HG03066 (cell line): ENCODE results near the gene SHC1.
A peak's percentile ranks its signal among the peaks of the same experiment; 100 is the strongest.

ENCODE experiments used
- ATAC-seq: cut with Tn5 transposase; IDR thresholded peaks from one replicate; pipeline ENCODE4 v1.9.1; 2021; ENCODE audit warnings: low read depth; ENCODE audit not compliant: unreplicated experiment

Gene SHC1

GRCh38 chr1:155009221-155009711 is 38.7 kb upstream of the SHC1 start:
- ATAC-seq: no peak

GRCh38 chr1:155008015-155008941 is 37.7 kb upstream of the SHC1 start:
- no peak for ATAC-seq

- no peak for ATAC-seq
Observed at GRCh38 chr1:155007251-155007828, 36.8 kb upstream of the SHC1 start.

- no peak for ATAC-seq
Observed at GRCh38 chr1:155006601-155007101, 36.1 kb upstream of the SHC1 start.

GRCh38 chr1:155005076-155006011 is 34.8 kb upstream of the SHC1 start:
- no peak for ATAC-seq

- no peak for ATAC-seq
Observed at GRCh38 chr1:155004352-155005075, 34.0 kb upstream of the SHC1 start.

GRCh38 chr1:155003766-155004351 is 33.3 kb upstream of the SHC1 start:
- ATAC-seq: no peak

- ATAC-seq: no peak
Observed at GRCh38 chr1:155003227-155003765, 32.7 kb upstream of the SHC1 start.

GRCh38 chr1:155002464-155003226 is 32.1 kb upstream of the SHC1 start, which contains the start of gene ZBTB7B:
TSS of gene ZBTB7B (plus strand) at chr1:155002802. CDS start at chr1:155014661, 11,859 bp downstream.
- ATAC-seq: no peak

GRCh38 chr1:155001675-155002463 is 31.3 kb upstream of the SHC1 start:
- ATAC-seq: peak; percentile 46

- ATAC-seq: no peak
Observed at GRCh38 chr1:155001425-155001674, 30.8 kb upstream of the SHC1 start.

GRCh38 chr1:155000726-155001424 is 30.3 kb upstream of the SHC1 start:
- ATAC-seq: peak; percentile 38

- no peak for ATAC-seq
Observed at GRCh38 chr1:155000411-155000725, 29.8 kb upstream of the SHC1 start.

GRCh38 chr1:154999571-155000410 is 29.2 kb upstream of the SHC1 start:
- ATAC-seq: no peak

- ATAC-seq: no peak
Observed at GRCh38 chr1:154998818-154999570, 28.4 kb upstream of the SHC1 start.

- no peak for ATAC-seq
Observed at GRCh38 chr1:154998201-154998780, 27.7 kb upstream of the SHC1 start.
